GM19467 (cell line): ENCODE measurements around the gene SOX5.

Experiments used
- ATAC-seq: cut with Tn5 transposase; IDR thresholded peaks from one replicate; pipeline ENCODE4 v1.9.1; 2021; ENCODE audit warnings: mild to moderate bottlenecking, moderate library complexity; ENCODE audit not compliant: unreplicated experiment

Gene SOX5

GRCh38 chr12:23703051-23703450 lies 246.4 kb downstream of the SOX5 start:
- no peak for ATAC-seq

- no peak for ATAC-seq
Observed at GRCh38 chr12:23699031-23699430, 250.4 kb downstream of the SOX5 start.

GRCh38 chr12:23694920-23695319 lies 254.6 kb downstream of the SOX5 start:
- ATAC-seq = no peak

GRCh38 chr12:23694307-23694706 lies 255.2 kb downstream of the SOX5 start:
- no peak for ATAC-seq

GRCh38 chr12:23687947-23688346 lies 261.5 kb downstream of the SOX5 start:
- ATAC-seq = no peak

- no peak for ATAC-seq
Observed at GRCh38 chr12:23686095-23686494, 263.4 kb downstream of the SOX5 start.

- no peak for ATAC-seq
Observed at GRCh38 chr12:23684121-23684520, 265.3 kb downstream of the SOX5 start.

- ATAC-seq = no peak
Observed at GRCh38 chr12:23681237-23681636, 268.2 kb downstream of the SOX5 start.

- ATAC-seq = no peak
Observed at GRCh38 chr12:23674064-23674463, 275.4 kb downstream of the SOX5 start.

- ATAC-seq = no peak
Observed at GRCh38 chr12:23671881-23672280, 277.6 kb downstream of the SOX5 start.

- ATAC-seq = no peak
Observed at GRCh38 chr12:23670684-23671083, 278.8 kb downstream of the SOX5 start.

- ATAC-seq = no peak
Observed at GRCh38 chr12:23669691-23670090, 279.8 kb downstream of the SOX5 start.

GRCh38 chr12:23666866-23667265 lies 282.6 kb downstream of the SOX5 start:
- no peak for ATAC-seq

- ATAC-seq = no peak
Observed at GRCh38 chr12:23662966-23663365, 286.5 kb downstream of the SOX5 start.

- ATAC-seq = no peak
Observed at GRCh38 chr12:23659131-23659530, 290.3 kb downstream of the SOX5 start.

GRCh38 chr12:23657598-23657997 lies 291.9 kb downstream of the SOX5 start:
- ATAC-seq = no peak

GRCh38 chr12:23655884-23656283 lies 293.6 kb downstream of the SOX5 start:
- no peak for ATAC-seq

- no peak for ATAC-seq
Observed at GRCh38 chr12:23655112-23655511, 294.4 kb downstream of the SOX5 start.

GRCh38 chr12:23648546-23648945 lies 300.9 kb downstream of the SOX5 start:
- ATAC-seq = no peak

GRCh38 chr12:23640754-23641153 lies 308.7 kb downstream of the SOX5 start:
- ATAC-seq = no peak

GRCh38 chr12:23634344-23634743 lies 315.1 kb downstream of the SOX5 start:
- no peak for ATAC-seq

GRCh38 chr12:23631786-23632377 lies 317.6 kb downstream of the SOX5 start:
- ATAC-seq = no peak

GRCh38 chr12:23630524-23630923 lies 318.9 kb downstream of the SOX5 start:
- no peak for ATAC-seq
